A549 (cell line): Measurements from ENCODE around the gene BCL2.

ENCODE experiments used
- CEBPB ChIP-seq, 2 experiments: fragments of >200 bp in 1 of 2; sonication (Bioruptor Twin) in 1 of 2; formaldehyde crosslinking in 1 of 2; IDR thresholded peaks; 2 replicates each; pipeline ENCODE4 v1.6.1; 2012 to 2016
- MAFK ChIP-seq: fragments of 450-650 bp; IDR thresholded peaks from 2 replicates; pipeline ENCODE4 v1.6.1; 2014; ENCODE audit not compliant: partially characterized antibody
- POLR2A ChIP-seq: IDR thresholded peaks from 2 replicates; pipeline ENCODE4 v1.6.1; 2012; ENCODE audit warnings: mild to moderate bottlenecking, low read length
- RCOR1 ChIP-seq: fragments of 150-350 bp; IDR thresholded peaks from 2 replicates; pipeline ENCODE4 v1.6.1; 2014; ENCODE audit warnings: antibody characterized with exemption, low read length, low read depth
- ZSCAN20 ChIP-seq: fragments of 250-450 bp; sonication (Bioruptor Pico); IDR thresholded peaks from 2 replicates; pipeline ENCODE4 v1.8.0; 2022; ENCODE audit warnings: mild to moderate bottlenecking, moderate library complexity
- TF ChIP-seq, protein P1 (sequence below): fragments of >200 bp; sonication (Bioruptor Twin); formaldehyde crosslinking; IDR thresholded peaks from 3 replicates; pipeline ENCODE4 v1.5.1; 2016

- TF ChIP-seq POLR2A, result no peak
- TF ChIP-seq, protein P1, sequence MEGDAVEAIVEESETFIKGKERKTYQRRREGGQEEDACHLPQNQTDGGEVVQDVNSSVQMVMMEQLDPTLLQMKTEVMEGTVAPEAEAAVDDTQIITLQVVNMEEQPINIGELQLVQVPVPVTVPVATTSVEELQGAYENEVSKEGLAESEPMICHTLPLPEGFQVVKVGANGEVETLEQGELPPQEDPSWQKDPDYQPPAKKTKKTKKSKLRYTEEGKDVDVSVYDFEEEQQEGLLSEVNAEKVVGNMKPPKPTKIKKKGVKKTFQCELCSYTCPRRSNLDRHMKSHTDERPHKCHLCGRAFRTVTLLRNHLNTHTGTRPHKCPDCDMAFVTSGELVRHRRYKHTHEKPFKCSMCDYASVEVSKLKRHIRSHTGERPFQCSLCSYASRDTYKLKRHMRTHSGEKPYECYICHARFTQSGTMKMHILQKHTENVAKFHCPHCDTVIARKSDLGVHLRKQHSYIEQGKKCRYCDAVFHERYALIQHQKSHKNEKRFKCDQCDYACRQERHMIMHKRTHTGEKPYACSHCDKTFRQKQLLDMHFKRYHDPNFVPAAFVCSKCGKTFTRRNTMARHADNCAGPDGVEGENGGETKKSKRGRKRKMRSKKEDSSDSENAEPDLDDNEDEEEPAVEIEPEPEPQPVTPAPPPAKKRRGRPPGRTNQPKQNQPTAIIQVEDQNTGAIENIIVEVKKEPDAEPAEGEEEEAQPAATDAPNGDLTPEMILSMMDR, result no peak
- no peak for TF ChIP-seq MAFK
- TF ChIP-seq CEBPB (IDR thresholded peaks at IDR 0.05), result no peak
- no peak for TF ChIP-seq ZSCAN20
- no peak for TF ChIP-seq RCOR1
These were observed 89.6 kb downstream of the BCL2 start for GRCh38 chr18:63229971-63230370.
